HepG2 (cell line): ENCODE measurements around the gene PRKG1.

Experiments used
- ATF2 ChIP-seq: sonication (generic); formaldehyde crosslinking; IDR thresholded peaks from 2 replicates; pipeline ENCODE4 v1.4.0; 2020; ENCODE audit warnings: missing genetic modification reagents
- CHD4 ChIP-seq: fragments of 200-600 bp; sonication (generic); IDR thresholded peaks from 2 replicates; pipeline ENCODE4 v1.7.0; 2017; ENCODE audit warnings: mild to moderate bottlenecking, low read length, borderline replicate concordance
- CTCF ChIP-seq: sonication (generic); formaldehyde crosslinking; IDR thresholded peaks from 2 replicates; pipeline ENCODE4 v1.5.0; 2020; ENCODE audit warnings: mild to moderate bottlenecking, missing genetic modification reagents, moderate library complexity
- EED ChIP-seq: sonication (generic); formaldehyde crosslinking; IDR thresholded peaks from 2 replicates; pipeline ENCODE4 v1.5.0; 2020; ENCODE audit warnings: mild to moderate bottlenecking, missing genetic modification reagents
- KAT2B ChIP-seq: fragments of 150-350 bp; IDR thresholded peaks from 2 replicates; pipeline ENCODE4 v1.6.1; 2014; ENCODE audit warnings: low read depth, low read length, borderline replicate concordance
- POLR2A ChIP-seq, 2 experiments: IDR thresholded peaks; 2 replicates each; pipeline ENCODE4 v1.6.1; 2011; ENCODE audit warnings: low read depth in 2 of 2, low read length in 2 of 2, mild to moderate bottlenecking in 1 of 2, moderate library complexity in 1 of 2; ENCODE audit not compliant: insufficient read depth in 1 of 2
- RXRA ChIP-seq: sonication (generic); formaldehyde crosslinking; IDR thresholded peaks from 2 replicates; pipeline ENCODE4 v1.5.1; 2020; ENCODE audit warnings: missing genetic modification reagents
- SNRNP70 ChIP-seq: fragments of 200-400 bp; formaldehyde crosslinking; IDR thresholded peaks from 2 replicates; pipeline ENCODE4 v1.6.1; 2017; ENCODE audit warnings: mild to moderate bottlenecking, low read depth, low read length, moderate library complexity
- SPEN ChIP-seq: sonication (generic); formaldehyde crosslinking; IDR thresholded peaks from 2 replicates; pipeline ENCODE4 v1.5.1; 2020; ENCODE audit warnings: low read depth, mild to moderate bottlenecking, missing genetic modification reagents
- ZMYM2 ChIP-seq: sonication (generic); formaldehyde crosslinking; IDR thresholded peaks from 2 replicates; pipeline ENCODE4 v1.8.0; 2022; ENCODE audit warnings: mild to moderate bottlenecking, missing genetic modification reagents
- ZNF431 ChIP-seq: sonication (generic); formaldehyde crosslinking; IDR thresholded peaks from 2 replicates; pipeline ENCODE4 v1.9.0; 2022; ENCODE audit warnings: missing genetic modification reagents, low read depth, mild to moderate bottlenecking, borderline replicate concordance

- TF ChIP-seq POLR2A (IDR thresholded peaks at IDR 0.05; ENCODE audit: insufficient read depth in 1 of 2, low read depth in 2 of 2, low read length in 2 of 2), result no peak
- no peak for TF ChIP-seq ZNF431 (CRISPR knock-in tag)
- no peak for TF ChIP-seq SNRNP70
- no peak for TF ChIP-seq SPEN (CRISPR knock-in tag)
- TF ChIP-seq ZMYM2, result no peak
- no peak for TF ChIP-seq KAT2B
- TF ChIP-seq CHD4, result no peak
- no peak for TF ChIP-seq RXRA (CRISPR knock-in tag)
- no peak for TF ChIP-seq CTCF (CRISPR knock-in tag)
- TF ChIP-seq EED, result no peak
- no peak for TF ChIP-seq ATF2
Observed at GRCh38 chr10:51867956-51868355, 793.7 kb downstream of the PRKG1 start.
